HepG2 (cell line): ENCODE measurements around the gene PPM1H. TPM values are rescaled to one million over a fixed set of nuclear protein-coding genes. Genes with fewer than 3 reads are reported as not detected.

Experiments
- ATAC-seq: fragments of 200-7000 bp; cut with Tn5 transposase; 3 replicates; pipeline ENCODE4 v1.9.1; 2020; ENCODE audit warnings: mild to moderate bottlenecking, moderate library complexity
- BruUV-seq: library from RNA; stranded (reverse); fragments of 400-500 nt; replicated peaks from 2 replicates; lab custom pipeline; 2021; lab: Mats Ljungman, UMichigan
- CTCF ChIA-PET: fragments of 300-600 bp; formaldehyde crosslinking; extraction: SDS; loops from one replicate; lab custom pipeline; 2021; ENCODE audit warnings: low total read pairs, inconsistent platforms, low intra/inter-chr PET ratio; lab: Yijun Ruan, JAX
- POLR2A ChIA-PET: fragments of 350-600 bp; sonication (Branson Sonifier 250); formaldehyde crosslinking; loops from one replicate; lab custom pipeline; 2020; ENCODE audit warnings: antibody characterized with exemption, inconsistent platforms; lab: Yijun Ruan, JAX
- DNase-seq: peaks from one replicate; pipeline ENCODE4 v3.0.0-alpha.2; 2015; ENCODE audit warnings: low spot score
- FAIRE-seq: peaks from 3 replicates; lab custom pipeline; 2011; peaks lifted over from hg19 to GRCh38; lab: Jason Lieb, UNC
- H2AFZ ChIP-seq: one replicate; pipeline ENCODE4 v1.6.1; 2011; ENCODE audit warnings: low read length, inconsistent platforms
- H3K27ac ChIP-seq: fragments of 300-600 bp; 3 replicates; pipeline ENCODE4 v1.8.0; 2011; ENCODE audit warnings: mixed run types, mild to moderate bottlenecking, mixed read lengths, low read length, inconsistent platforms; ENCODE audit not compliant: insufficient read depth; ENCODE audit errors: extremely low read length
- H3K27me3 ChIP-seq, 2 experiments: fragments of 200-600 bp in 1 of 2; 2 replicates in 1 of 2; 3 replicates in 1 of 2; pipeline versions ENCODE4 v1.6.0 to v1.8.0; 2011; ENCODE audit warnings: low read length in 2 of 2, mild to moderate bottlenecking in 2 of 2, moderate library complexity in 2 of 2, inconsistent platforms in 1 of 2; ENCODE audit not compliant: insufficient read depth in 2 of 2, control insufficient read depth in 1 of 2
- H3K36me3 ChIP-seq, 2 experiments: fragments of 200-600 bp in 1 of 2; replicated peaks in 1 of 2; 2 replicates in 1 of 2; 3 replicates in 1 of 2; pipeline versions ENCODE4 v1.5.1 to v1.8.0; 2011; ENCODE audit warnings: low read length in 2 of 2, inconsistent platforms in 1 of 2; ENCODE audit not compliant: insufficient read depth in 2 of 2, control insufficient read depth in 1 of 2
- H3K4me1 ChIP-seq: 2 replicates; pipeline ENCODE4 v1.5.1; 2012; ENCODE audit warnings: low read length, inconsistent platforms; ENCODE audit not compliant: insufficient read depth
- H3K4me2 ChIP-seq: 2 replicates; pipeline ENCODE4 v1.6.0; 2011; ENCODE audit warnings: low read depth, low read length, inconsistent platforms
- H3K4me3 ChIP-seq, 3 experiments: fragments of 200-600 bp in 1 of 3; sonication (generic), shearing (Covaris generic) in 1 of 3; replicated peaks in 1 of 3; 2 replicates each; pipeline ENCODE4 v1.5.1; 2011 to 2016; ENCODE audit warnings: low read length in 3 of 3, inconsistent platforms in 2 of 3, low read depth in 2 of 3, mild to moderate bottlenecking in 2 of 3, control low read depth in 1 of 3, mixed read lengths in 1 of 3; ENCODE audit not compliant: insufficient read depth in 1 of 3
- H3K79me2 ChIP-seq: one replicate; pipeline ENCODE4 v1.6.1; 2011; ENCODE audit warnings: low read length, inconsistent platforms; ENCODE audit not compliant: insufficient read depth
- H3K9ac ChIP-seq: 2 replicates; pipeline ENCODE4 v1.6.0; 2011; ENCODE audit warnings: mild to moderate bottlenecking, low read depth, low read length, inconsistent platforms; ENCODE audit not compliant: insufficient read depth
- H3K9me3 ChIP-seq: 2 replicates; pipeline ENCODE4 v1.5.1; 2012; ENCODE audit warnings: mild to moderate bottlenecking, low read length
- H4K20me1 ChIP-seq: 2 replicates; pipeline ENCODE4 v1.6.0; 2011; ENCODE audit warnings: inconsistent platforms, mild to moderate bottlenecking, low read length, moderate library complexity; ENCODE audit not compliant: insufficient read depth
- BRF2 ChIP-seq: sonication (generic); formaldehyde crosslinking; IDR thresholded peaks from 2 replicates; pipeline ENCODE4 v1.8.1; 2022; ENCODE audit warnings: mild to moderate bottlenecking, missing genetic modification reagents
- DMAP1 ChIP-seq: IDR thresholded peaks from 2 replicates; pipeline ENCODE4 v1.6.1; 2016
- FOXO4 ChIP-seq: sonication (generic); formaldehyde crosslinking; conservative IDR thresholded peaks from 2 replicates; pipeline ENCODE4 v1.8.1; 2023; ENCODE audit warnings: missing genetic modification reagents
- MEIS1 ChIP-seq: sonication (generic); formaldehyde crosslinking; IDR thresholded peaks from 2 replicates; pipeline ENCODE4 v1.9.0; 2021; ENCODE audit warnings: mild to moderate bottlenecking, missing genetic modification reagents, moderate library complexity, borderline replicate concordance
- MIER2 ChIP-seq: IDR thresholded peaks from 2 replicates; pipeline ENCODE4 v1.6.1; 2016; ENCODE audit warnings: missing biosample characterization, missing genetic modification reagents
- MYNN ChIP-seq: sonication (generic); formaldehyde crosslinking; IDR thresholded peaks from 2 replicates; pipeline ENCODE4 v1.4.0; 2020; ENCODE audit warnings: mild to moderate bottlenecking, low read depth, missing genetic modification reagents
- TARDBP ChIP-seq: sonication (generic); formaldehyde crosslinking; IDR thresholded peaks from 2 replicates; pipeline ENCODE4 v1.8.0; 2022; ENCODE audit warnings: mild to moderate bottlenecking, missing genetic modification reagents
- THYN1 ChIP-seq: sonication (generic); formaldehyde crosslinking; IDR thresholded peaks from 2 replicates; pipeline ENCODE4 v1.8.1; 2023; ENCODE audit warnings: low read depth, mild to moderate bottlenecking, moderate library complexity, missing genetic modification reagents, borderline replicate concordance
- TSC22D2 ChIP-seq: sonication (generic); formaldehyde crosslinking; IDR thresholded peaks from 2 replicates; pipeline ENCODE4 v1.5.1; 2020; ENCODE audit warnings: missing genetic modification reagents, mild to moderate bottlenecking, borderline replicate concordance
- ZBTB49 ChIP-seq: sonication (generic); formaldehyde crosslinking; IDR thresholded peaks from 2 replicates; pipeline ENCODE4 v1.4.0; 2020; ENCODE audit warnings: missing genetic modification reagents, borderline replicate concordance
- ZFP82 ChIP-seq: sonication (generic); formaldehyde crosslinking; IDR thresholded peaks from 2 replicates; pipeline ENCODE4 v1.5.1; 2020; ENCODE audit warnings: mild to moderate bottlenecking, missing genetic modification reagents, borderline replicate concordance
- ZFY ChIP-seq: sonication (generic); formaldehyde crosslinking; IDR thresholded peaks from 2 replicates; pipeline ENCODE4 v1.4.0; 2020; ENCODE audit warnings: missing genetic modification reagents
- ZNF556 ChIP-seq: sonication (generic); formaldehyde crosslinking; IDR thresholded peaks from 2 replicates; pipeline ENCODE4 v1.4.0; 2020; ENCODE audit warnings: mild to moderate bottlenecking, missing genetic modification reagents, borderline replicate concordance
- ZNF629 ChIP-seq: sonication (generic); formaldehyde crosslinking; conservative IDR thresholded peaks from 2 replicates; pipeline ENCODE4 v1.5.0; 2020; ENCODE audit warnings: missing genetic modification reagents
- ZNF776 ChIP-seq: sonication (generic); formaldehyde crosslinking; IDR thresholded peaks from 2 replicates; pipeline ENCODE4 v1.4.0; 2020; ENCODE audit warnings: mild to moderate bottlenecking, missing genetic modification reagents
- ZNF790 ChIP-seq: sonication (generic); formaldehyde crosslinking; IDR thresholded peaks from 2 replicates; pipeline ENCODE4 v1.8.0; 2022; ENCODE audit warnings: missing genetic modification reagents, mild to moderate bottlenecking, borderline replicate concordance
- ZSCAN22 ChIP-seq: sonication (generic); formaldehyde crosslinking; IDR thresholded peaks from 2 replicates; pipeline ENCODE4 v1.4.0; 2020; ENCODE audit warnings: mild to moderate bottlenecking, missing genetic modification reagents
- WGBS: methylation state at CpG from one replicate; pipeline ENCODE4 v1.1.6; 2017; ENCODE audit warnings: low lambda C conversion rate; 5-methylcytosine and 5-hydroxymethylcytosine counted together
- in situ Hi-C: cut with HindIII; loops from 2 replicates; pipeline ENCODE4 v1.10.0; 2017; ENCODE audit warnings: low pct_unique_long_range_greater_than_20kb; ENCODE audit not compliant: extremely low pct_ligation_motif_present
- intact Hi-C: fragments of 100-400 bp; cut with micrococcal nuclease; formaldehyde crosslinking; loops from one replicate; pipeline ENCODE4 v1.10.0; 2022; ENCODE audit not compliant: unreplicated experiment
- polyA plus RNA-seq, 8 experiments: library from polyadenylated mRNA; depleted of rRNA in 3 of 8; stranded (reverse) in 7 of 8; unstranded in 1 of 8; fragments of >200 nt; fragmentation: Illumina TruSeq in 4 of 8; extraction: Trizol in 4 of 8; gene quantifications; 2 replicates each; pipeline versions ENCODE4 v1.2.1 to v1.2.3, GENCODE V29; 2011 to 2016; ENCODE audit warnings: low read depth in 4 of 8, missing spikeins in 1 of 8, mixed read lengths in 1 of 8; ENCODE audit not compliant: insufficient read depth in 1 of 8
- total RNA-seq, 5 experiments: library from RNA; depleted of rRNA; stranded (reverse); fragments of >200 nt; fragmentation: Illumina TruSeq; extraction: Trizol; gene quantifications; 2 replicates each; pipeline ENCODE4 v1.2.3, GENCODE V29; 2016; ENCODE audit warnings: low read depth in 1 of 5

PPM1H gene
- total and polyA plus RNA-seq, 2 of the 13 experiments (the other 11 are each of a cell fraction or from before 2014, with no cell fraction given) = 29.1 to 38.1 TPM

- Histone ChIP-seq H3K27ac (no peak overlapping the region), H3K36me3 (peaks cover 18 to 49% of the 10 kb centered on the region in 2 experiments), H3K9ac (no peak overlapping the region), H3K4me2 (no peak overlapping the region), H3K79me2 (no peaks in the 10 kb centered on the region), H4K20me1 (no peaks in the 10 kb centered on the region; the same call in 1 of the 2 replicates), H3K4me3 (no peak overlapping the region), H2AFZ (no peak overlapping the region), H3K9me3 (no peaks in the 10 kb centered on the region), H3K4me1 (no peaks in the 10 kb centered on the region), H3K27me3 (no peaks in the 10 kb centered on the region)
- POLR2A ChIA-PET = no interaction called here
- intact Hi-C loops (no loop called here), in situ Hi-C loops (no loop called here)
- no peak for ATAC-seq
- WGBS = 89% methylated on average over 3 of the region's 3 CpGs
- CTCF ChIA-PET = no interaction called here
- DNase-seq = no peak
- BruUV-seq = no TSS peak
- FAIRE-seq = no peak
- no peak for TF ChIP-seq TARDBP (CRISPR knock-in tag)
- TF ChIP-seq ZFY (CRISPR knock-in tag) = no peak
- no peak for TF ChIP-seq ZNF776 (CRISPR knock-in tag)
- TF ChIP-seq BRF2 (CRISPR knock-in tag) = no peak
- no peak for TF ChIP-seq ZBTB49 (CRISPR knock-in tag)
- TF ChIP-seq FOXO4 = no peak
- no peak for TF ChIP-seq ZNF790
- TF ChIP-seq ZNF629 (CRISPR knock-in tag) = no peak
- TF ChIP-seq ZNF556 (CRISPR knock-in tag) = no peak
- no peak for TF ChIP-seq DMAP1 (CRISPR knock-in tag)
- no peak for TF ChIP-seq MYNN (CRISPR knock-in tag)
- TF ChIP-seq TSC22D2 (CRISPR knock-in tag) = no peak
- no peak for TF ChIP-seq THYN1 (CRISPR knock-in tag)
- TF ChIP-seq ZSCAN22 (CRISPR knock-in tag) = no peak
- TF ChIP-seq ZFP82 (CRISPR knock-in tag) = no peak
- TF ChIP-seq MIER2 (CRISPR knock-in tag) = no peak
- no peak for TF ChIP-seq MEIS1
These were observed 211.8 kb downstream of the PPM1H start for GRCh38 chr12:62722971-62723680.
